Kidney (tissue), 14 donors: Measurements from ENCODE around the gene NPAS3. TPM values are rescaled to one million over a fixed set of nuclear protein-coding genes. Genes with fewer than 3 reads are reported as not detected.

Source experiments
- DNase-seq, 5 donors: peaks; one replicate each; pipeline ENCODE4 v3.0.0-alpha.2; 2013 to 2020
- FAIRE-seq: peaks from 2 replicates; lab custom pipeline; 2012; peaks lifted over from hg19 to GRCh38; lab: Jason Lieb, UNC
- H3K27ac ChIP-seq, 2 donors: one replicate each; pipeline ENCODE4 v1.7.0; 2013; ENCODE audit warnings: low read depth in 2 of 2, low read length in 2 of 2, inconsistent platforms in 1 of 2
- H3K27me3 ChIP-seq: one replicate; pipeline ENCODE4 v1.7.1; 2013; ENCODE audit warnings: low read length, inconsistent platforms; ENCODE audit not compliant: control insufficient read depth, insufficient read depth
- H3K36me3 ChIP-seq, 3 donors: one replicate each; pipeline versions ENCODE4 v1.7.0 to v1.7.1; 2013; ENCODE audit warnings: low read length in 3 of 3, control low read depth in 1 of 3, inconsistent platforms in 1 of 3; ENCODE audit not compliant: insufficient read depth in 3 of 3, control insufficient read depth in 2 of 3
- H3K4me1 ChIP-seq, 3 donors: one replicate each; pipeline versions ENCODE4 v1.7.0 to v1.7.1; 2013; ENCODE audit warnings: low read length in 3 of 3, inconsistent platforms in 1 of 3, low read depth in 1 of 3; ENCODE audit not compliant: control insufficient read depth in 2 of 3, insufficient read depth in 2 of 3
- H3K4me3 ChIP-seq, 3 donors: one replicate each; pipeline versions ENCODE4 v1.7.0 to v1.8.1; 2013; ENCODE audit warnings: low read length in 3 of 3, control low read depth in 1 of 3, inconsistent platforms in 1 of 3
- H3K9ac ChIP-seq, 3 donors: one replicate each; pipeline versions ENCODE4 v1.7.0 to v1.7.1; 2013; ENCODE audit warnings: low read length in 3 of 3, control low read depth in 1 of 3, inconsistent platforms in 1 of 3
- H3K9me3 ChIP-seq, 3 donors: one replicate each; pipeline versions ENCODE4 v1.7.0 to v1.7.1; 2013; ENCODE audit warnings: low read length in 3 of 3, control low read depth in 1 of 3, inconsistent platforms in 1 of 3; ENCODE audit not compliant: control insufficient read depth in 2 of 3, insufficient read depth in 1 of 3
- intact Hi-C: fragments of 100-400 bp; cut with DNase I; formaldehyde crosslinking; loops from one replicate; pipeline ENCODE4 v1.11.1; 2022
- polyA plus RNA-seq: library from polyadenylated mRNA; stranded (reverse); fragments of 350-450 nt; fragmentation: Illumina TruSeq; extraction: RNeasy Lipid Tissue Mini Kit (QIAGEN cat#74804); gene quantifications from one replicate; pipeline ENCODE4 v1.2.3, GENCODE V29; 2014; ENCODE audit warnings: low read depth, low replicate concordance; ENCODE audit not compliant: insufficient read depth
- total RNA-seq: library from RNA; stranded (reverse); fragmentation: NEBNext Ultra II Directional; extraction: Animal tissue kit (Norgen Biotek cat#: 25700); gene quantifications from one replicate; pipeline ENCODE4 v1.2.1, GENCODE V29; 2021
- TF ChIP-seq, protein P1 (sequence below): IDR thresholded peaks from 3 replicates; pipeline ENCODE4 v1.5.1; 2012; ENCODE audit warnings: mild to moderate bottlenecking, moderate library complexity, borderline replicate concordance; ENCODE audit not compliant: insufficient read depth; ENCODE audit errors: extremely low read depth
- donor health status: control.
- donor health status: control.
- donor health status: control.
- donor health status: control.
- donor health status: control.
- donor health status: DM: yes; HTN: yes; CAD: no.
- donor health status: Normal renal cell carcinoma (clear cell type).

The NPAS3 gene
- total and polyA plus RNA-seq, 2 donors from 2014 or later, result 0.82 to 5.0 TPM

DNA sequence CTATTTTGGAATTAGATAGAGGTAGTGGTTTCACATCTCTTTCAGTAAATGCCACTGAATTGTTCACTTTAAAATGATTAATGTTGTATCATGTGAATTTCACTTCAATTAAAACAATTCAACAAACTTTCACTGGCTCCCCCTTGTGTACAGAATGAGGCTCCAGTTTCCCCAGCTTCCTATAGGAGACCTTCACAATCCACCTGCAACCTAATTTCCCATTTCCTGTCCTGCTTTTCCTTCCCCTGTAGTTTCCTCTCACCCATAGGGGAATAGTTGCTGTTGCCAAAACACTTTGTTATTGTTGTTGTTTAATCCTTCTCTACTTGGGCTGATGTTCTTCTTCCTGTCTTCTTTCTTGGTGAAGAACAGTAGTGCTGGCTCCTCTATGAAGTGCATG, 59.8 kb downstream of the NPAS3 start:
- intact Hi-C loops, result no loop called here
- H3K27me3 ChIP-seq, result no peaks in the 10 kb centered on the region
- H3K9ac ChIP-seq, result no peak overlapping the region
- FAIRE-seq (no peak), DNase-seq (no peak)
- TF ChIP-seq, protein P1, sequence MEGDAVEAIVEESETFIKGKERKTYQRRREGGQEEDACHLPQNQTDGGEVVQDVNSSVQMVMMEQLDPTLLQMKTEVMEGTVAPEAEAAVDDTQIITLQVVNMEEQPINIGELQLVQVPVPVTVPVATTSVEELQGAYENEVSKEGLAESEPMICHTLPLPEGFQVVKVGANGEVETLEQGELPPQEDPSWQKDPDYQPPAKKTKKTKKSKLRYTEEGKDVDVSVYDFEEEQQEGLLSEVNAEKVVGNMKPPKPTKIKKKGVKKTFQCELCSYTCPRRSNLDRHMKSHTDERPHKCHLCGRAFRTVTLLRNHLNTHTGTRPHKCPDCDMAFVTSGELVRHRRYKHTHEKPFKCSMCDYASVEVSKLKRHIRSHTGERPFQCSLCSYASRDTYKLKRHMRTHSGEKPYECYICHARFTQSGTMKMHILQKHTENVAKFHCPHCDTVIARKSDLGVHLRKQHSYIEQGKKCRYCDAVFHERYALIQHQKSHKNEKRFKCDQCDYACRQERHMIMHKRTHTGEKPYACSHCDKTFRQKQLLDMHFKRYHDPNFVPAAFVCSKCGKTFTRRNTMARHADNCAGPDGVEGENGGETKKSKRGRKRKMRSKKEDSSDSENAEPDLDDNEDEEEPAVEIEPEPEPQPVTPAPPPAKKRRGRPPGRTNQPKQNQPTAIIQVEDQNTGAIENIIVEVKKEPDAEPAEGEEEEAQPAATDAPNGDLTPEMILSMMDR, result peak; percentile 37
- H3K36me3 ChIP-seq, result no peaks in the 10 kb centered on the region
- no peaks in the 10 kb centered on the region for H3K9me3 ChIP-seq
- no peak overlapping the region for H3K27ac ChIP-seq
- no peak overlapping the region for H3K4me3 ChIP-seq
- H3K4me1 ChIP-seq, result no peaks in the 10 kb centered on the region

DNA sequence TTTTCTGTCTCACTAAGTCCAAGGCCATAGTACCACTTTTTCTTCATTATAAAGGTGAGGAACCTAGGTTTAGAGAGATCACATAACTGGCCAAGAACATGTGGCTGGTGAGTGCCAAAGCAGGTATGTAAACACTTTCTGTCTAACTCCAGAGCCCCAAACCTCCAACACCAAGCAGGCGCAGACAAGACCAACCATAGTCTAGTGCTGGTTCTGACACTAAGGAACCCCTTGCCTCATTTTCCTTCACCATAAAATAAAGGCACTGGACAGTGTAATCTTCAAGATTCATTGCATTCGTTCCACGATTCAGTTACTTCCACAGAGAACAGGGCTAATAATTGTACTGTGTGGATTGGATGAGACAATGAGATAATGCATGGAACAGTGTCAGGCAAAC, 71.0 kb downstream of the NPAS3 start:
- H3K4me3 ChIP-seq, result no peak overlapping the region
- H3K9ac ChIP-seq, result no peak overlapping the region
- no peak for DNase-seq
- TF ChIP-seq, protein P1, result no peak
- H3K27me3 ChIP-seq, result no peaks in the 10 kb centered on the region
- no peaks in the 10 kb centered on the region for H3K4me1 ChIP-seq
- no peak overlapping the region for H3K27ac ChIP-seq
- no peaks in the 10 kb centered on the region for H3K9me3 ChIP-seq
- intact Hi-C loops, result no loop called here
- H3K36me3 ChIP-seq, result no peaks in the 10 kb centered on the region
- no peak for FAIRE-seq

DNA sequence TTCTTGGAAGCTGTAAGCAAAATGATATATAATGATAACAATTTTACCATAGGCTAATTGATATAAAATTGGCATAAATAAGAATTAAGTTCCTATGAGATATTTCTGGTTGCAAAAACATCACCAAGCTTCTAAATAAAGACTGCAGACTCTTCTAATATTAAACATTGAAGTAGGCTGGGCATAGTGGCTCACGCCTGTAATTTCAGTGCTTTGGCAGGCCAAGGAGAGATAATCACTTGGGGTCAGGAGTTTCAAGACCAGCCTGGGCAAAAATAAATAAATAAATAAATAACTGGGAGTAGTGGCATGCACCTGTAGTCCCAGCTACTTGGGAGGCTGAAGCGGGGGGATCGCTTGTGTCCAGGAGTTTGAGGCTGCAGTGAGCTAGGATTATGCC, 71.8 kb downstream of the NPAS3 start:
- no peak for FAIRE-seq
- H3K36me3 ChIP-seq, result no peaks in the 10 kb centered on the region
- H3K4me3 ChIP-seq, result no peak overlapping the region
- H3K9ac ChIP-seq, result no peak overlapping the region
- no peaks in the 10 kb centered on the region for H3K27me3 ChIP-seq
- TF ChIP-seq, protein P1, result no peak
- no peak overlapping the region for H3K27ac ChIP-seq
- no peaks in the 10 kb centered on the region for H3K9me3 ChIP-seq
- intact Hi-C loops, result no loop called here
- DNase-seq, result no peak
- H3K4me1 ChIP-seq, result no peaks in the 10 kb centered on the region

GRCh38 chr14:33014710-33015109, 76.0 kb downstream of the NPAS3 start:
- intact Hi-C loops, result no loop called here

More at GRCh38 chr14:33014710-33015109, 76.0 kb downstream of the NPAS3 start:
- TF ChIP-seq, protein P1, result no peak
- H3K36me3 ChIP-seq, result no peaks in the 10 kb centered on the region
- H3K27ac ChIP-seq, result no peak overlapping the region
- no peak overlapping the region for H3K4me3 ChIP-seq
- DNase-seq (no peak), FAIRE-seq (no peak)
- H3K9ac ChIP-seq, result no peak overlapping the region
- no peaks in the 10 kb centered on the region for H3K4me1 ChIP-seq
- H3K9me3 ChIP-seq, result no peaks in the 10 kb centered on the region
- H3K27me3 ChIP-seq, result no peaks in the 10 kb centered on the region
